WTC11 (cell line): Measurements from ENCODE around the gene STARD10. TPM values are rescaled to one million over a fixed set of nuclear protein-coding genes. Genes with fewer than 3 reads are reported as not detected.

Experiments
- ATAC-seq: fragments of 200-7000 bp; cut with Tn5 transposase; 2 replicates; pipeline ENCODE4 v1.10.0; 2021; ENCODE audit warnings: mild to moderate bottlenecking, moderate library complexity
- CTCF ChIA-PET: fragments of 300-600 bp; sonication (Branson Sonifier 250); formaldehyde crosslinking; loops from one replicate; lab custom pipeline; 2021; ENCODE audit warnings: antibody characterized with exemption; lab: Charles Lee
- POLR2A ChIA-PET: fragments of 350-600 bp; sonication (Branson Sonifier 250); formaldehyde crosslinking; loops from one replicate; lab custom pipeline; 2021; ENCODE audit warnings: antibody characterized with exemption; lab: Charles Lee
- DNase-seq: peaks from one replicate; pipeline ENCODE4 v3.0.0; 2021; ENCODE audit warnings: low spot score
- H3K27ac Mint-ChIP-seq: 2 replicates; pipeline ENCODE4 v1.8.0; 2021; ENCODE audit warnings: mixed read lengths
- H3K27me3 Mint-ChIP-seq: 2 replicates; pipeline ENCODE4 v1.8.0; 2021; ENCODE audit warnings: low read depth, mild to moderate bottlenecking, moderate library complexity, mixed read lengths
- H3K36me3 Mint-ChIP-seq: 2 replicates; pipeline ENCODE4 v1.8.0; 2021; ENCODE audit warnings: mixed read lengths
- H3K4me1 Mint-ChIP-seq: 2 replicates; pipeline ENCODE4 v1.8.0; 2022; ENCODE audit warnings: mixed read lengths
- H3K4me3 Mint-ChIP-seq: 2 replicates; pipeline ENCODE4 v1.8.0; 2021; ENCODE audit warnings: mild to moderate bottlenecking, moderate library complexity, mixed read lengths
- H3K9me3 Mint-ChIP-seq: 2 replicates; pipeline ENCODE4 v1.8.0; 2021; ENCODE audit warnings: mixed read lengths
- ATF1 ChIP-seq: sonication (generic); formaldehyde crosslinking; IDR thresholded peaks from 2 replicates; pipeline ENCODE4 v1.8.1; 2023; ENCODE audit warnings: mild to moderate bottlenecking, moderate library complexity, missing genetic modification reagents
- CREM ChIP-seq: sonication (generic); formaldehyde crosslinking; IDR thresholded peaks from 2 replicates; pipeline ENCODE4 v1.8.1; 2022; ENCODE audit warnings: mild to moderate bottlenecking, missing genetic modification reagents, moderate library complexity
- ELF4 ChIP-seq: sonication (generic); formaldehyde crosslinking; IDR thresholded peaks from 2 replicates; pipeline ENCODE4 v1.8.1; 2022; ENCODE audit warnings: low read depth, mild to moderate bottlenecking, moderate library complexity, missing genetic modification reagents
- FOXK1 ChIP-seq: sonication (generic); formaldehyde crosslinking; IDR thresholded peaks from 2 replicates; pipeline ENCODE4 v1.8.0; 2022; ENCODE audit warnings: mild to moderate bottlenecking, moderate library complexity, missing genetic modification reagents
- FOXP1 ChIP-seq: sonication (generic); formaldehyde crosslinking; IDR thresholded peaks from 2 replicates; pipeline ENCODE4 v1.8.0; 2022; ENCODE audit warnings: missing genetic modification reagents, mild to moderate bottlenecking, moderate library complexity, borderline replicate concordance
- HMGA2 ChIP-seq: fragments of 250-450 bp; sonication (Bioruptor Pico); IDR thresholded peaks from 2 replicates; pipeline ENCODE4 v1.4.0; 2021; ENCODE audit warnings: mild to moderate bottlenecking, moderate library complexity
- MAX ChIP-seq: sonication (generic); formaldehyde crosslinking; IDR thresholded peaks from 2 replicates; pipeline ENCODE4 v1.8.0; 2022; ENCODE audit warnings: mild to moderate bottlenecking, missing genetic modification reagents
- NFATC4 ChIP-seq: fragments of 250-450 bp; sonication (Bioruptor Pico); IDR thresholded peaks from 2 replicates; pipeline ENCODE4 v1.9.0; 2021; ENCODE audit warnings: mild to moderate bottlenecking
- NFYB ChIP-seq: sonication (generic); formaldehyde crosslinking; conservative IDR thresholded peaks from 2 replicates; pipeline ENCODE4 v1.8.0; 2022; ENCODE audit warnings: low read depth, missing genetic modification reagents
- PRDM15 ChIP-seq: sonication (generic); formaldehyde crosslinking; IDR thresholded peaks from 2 replicates; pipeline ENCODE4 v1.8.0; 2022; ENCODE audit warnings: missing genetic modification reagents
- SP1 ChIP-seq: sonication (generic); formaldehyde crosslinking; conservative IDR thresholded peaks from 2 replicates; pipeline ENCODE4 v1.8.1; 2022; ENCODE audit warnings: missing genetic modification reagents
- TEAD4 ChIP-seq: sonication (generic); formaldehyde crosslinking; IDR thresholded peaks from 2 replicates; pipeline ENCODE4 v1.8.0; 2022; ENCODE audit warnings: mild to moderate bottlenecking, missing genetic modification reagents
- ZNF232 ChIP-seq: sonication (generic); formaldehyde crosslinking; IDR thresholded peaks from 2 replicates; pipeline ENCODE4 v1.8.0; 2022; ENCODE audit warnings: mild to moderate bottlenecking, missing genetic modification reagents
- total RNA-seq: library from RNA; stranded (reverse); gene quantifications from 3 replicates; pipeline ENCODE4 v1.2.3, GENCODE V29; 2021
- TF ChIP-seq, protein P1 (sequence below): sonication (generic); formaldehyde crosslinking; IDR thresholded peaks from 2 replicates; pipeline ENCODE4 v1.8.0; 2023; ENCODE audit warnings: missing genetic modification reagents, mild to moderate bottlenecking, borderline replicate concordance
- TF ChIP-seq, protein P2 (sequence below): sonication (generic); formaldehyde crosslinking; IDR thresholded peaks from 2 replicates; pipeline ENCODE4 v1.8.1; 2022; ENCODE audit warnings: mild to moderate bottlenecking, moderate library complexity, missing genetic modification reagents

The STARD10 gene
- total RNA-seq, 1 experiment from 2014 or later, result 32.0 TPM

GRCh38 chr11:72787216-72788104 lies 6.4 kb downstream of the STARD10 start:
- ChIA-PET POLR2A (interaction anchor here (0.6 to 1.0 kb wide), 5 partner anchors 25 to 1872 kb away, joined by 3 to 6 read pairs (median 4); no protein-coding TSS in a partner anchor), CTCF (interaction anchor here (0.6 to 2.8 kb wide), 24 partner anchors 10 to 356 kb away, joined by 3 to 23 read pairs (median 4); partner anchors contain the start of gene FCHSD2)
- peaks cover 26% of the 10 kb centered on the region for H3K4me1 Mint-ChIP-seq
- H3K9me3 Mint-ChIP-seq, result no peaks in the 10 kb centered on the region
- H3K27ac Mint-ChIP-seq, result peak overlapping the region; percentile 84; the same call in 1 of the 2 replicates
- DNase-seq, result peak; percentile 88
- H3K27me3 Mint-ChIP-seq, result peaks cover under 1% of the 10 kb centered on the region; the same call in 1 of the 2 replicates
- peak overlapping the region; percentile 40; the same call in 1 of the 2 replicates for H3K4me3 Mint-ChIP-seq
- ATAC-seq, result peak; percentile 92
- TF ChIP-seq MAX (CRISPR knock-in tag) (peak; percentile 35; the same call in 1 of the 2 replicates), NFYB (CRISPR knock-in tag) (peak; percentile 50), SP1 (CRISPR knock-in tag) (0 out of 2 replicates have a peak, but pooled peaks have one; percentile 41), ATF1 (CRISPR knock-in tag) (no peak), CREM (CRISPR knock-in tag) (0 out of 2 replicates have a peak, but pooled peaks have one; percentile 40), FOXK1 (CRISPR knock-in tag) (0 out of 2 replicates have a peak, but pooled peaks have one; percentile 26), PRDM15 (CRISPR knock-in tag) (peak; percentile 65), HMGA2 (CRISPR knock-in tag) (no peak)
- no peaks in the 10 kb centered on the region for H3K36me3 Mint-ChIP-seq

DNA sequence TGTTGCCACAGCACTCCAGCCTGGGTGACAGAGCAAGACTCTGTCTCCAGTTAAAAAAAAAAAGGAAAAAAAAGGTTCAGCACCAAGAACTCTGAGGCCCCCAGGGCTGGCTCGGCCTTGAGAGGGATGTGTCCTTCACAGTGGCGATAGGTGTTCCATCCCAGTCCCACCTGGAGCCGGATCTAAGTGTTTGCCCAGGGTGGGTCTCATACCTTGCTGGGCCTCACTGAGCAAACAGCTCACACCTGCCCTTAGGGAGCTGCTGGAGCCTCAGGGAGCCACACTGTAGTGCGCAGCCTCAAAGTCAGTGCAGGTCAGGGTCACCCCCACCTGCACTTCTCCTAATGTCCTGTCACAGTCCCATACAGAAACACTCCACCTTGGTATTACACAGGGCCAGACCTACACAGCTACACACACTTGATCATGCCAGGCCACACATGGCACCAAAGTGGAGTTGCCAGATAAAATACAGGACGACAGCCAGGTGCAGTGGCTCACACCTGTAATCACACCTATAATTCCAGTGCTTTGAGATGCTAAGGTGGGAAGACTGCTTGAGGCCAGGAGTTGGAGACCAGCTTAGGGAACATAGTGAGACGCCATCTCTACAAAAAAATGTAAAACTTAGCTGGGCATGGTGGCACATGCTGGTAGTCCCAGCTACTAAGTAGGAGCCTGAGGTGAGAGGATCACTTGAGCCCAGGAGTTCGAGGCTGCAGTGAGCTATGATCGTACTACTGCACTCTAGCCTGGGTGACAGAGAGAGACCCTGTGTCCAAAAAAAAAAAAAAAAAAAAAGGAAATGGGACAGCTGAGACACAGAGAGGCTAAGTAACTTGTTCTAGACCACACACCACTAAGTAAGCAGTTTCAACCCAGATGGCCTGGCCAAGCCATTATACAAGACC lies 7.3 kb downstream of the STARD10 start:
- CTCF ChIA-PET, result interaction anchor here (0.6 to 2.8 kb wide), 22 partner anchors 9 to 356 kb away, joined by 3 to 23 read pairs (median 6); partner anchors contain the start of gene FCHSD2
- POLR2A ChIA-PET, result interaction anchor here (0.6 to 1.0 kb wide), 4 partner anchors 26 to 1871 kb away, joined by 3 to 6 read pairs (median 4); no protein-coding TSS in a partner anchor
- no peak for DNase-seq

More for the DNA sequence above, 7.3 kb downstream of the STARD10 start:
- peaks cover 4% of the 10 kb centered on the region; the same call in 1 of the 2 replicates for H3K27me3 Mint-ChIP-seq
- H3K4me1 Mint-ChIP-seq, result peaks cover 29% of the 10 kb centered on the region
- H3K4me3 Mint-ChIP-seq, result no peak overlapping the region
- TF ChIP-seq TEAD4 (CRISPR knock-in tag) (no peak), MAX (CRISPR knock-in tag) (no peak), NFATC4 (no peak), ZNF232 (CRISPR knock-in tag) (no peak), FOXP1 (no peak), HMGA2 (CRISPR knock-in tag) (no peak), ELF4 (no peak)
- TF ChIP-seq, protein P1, sequence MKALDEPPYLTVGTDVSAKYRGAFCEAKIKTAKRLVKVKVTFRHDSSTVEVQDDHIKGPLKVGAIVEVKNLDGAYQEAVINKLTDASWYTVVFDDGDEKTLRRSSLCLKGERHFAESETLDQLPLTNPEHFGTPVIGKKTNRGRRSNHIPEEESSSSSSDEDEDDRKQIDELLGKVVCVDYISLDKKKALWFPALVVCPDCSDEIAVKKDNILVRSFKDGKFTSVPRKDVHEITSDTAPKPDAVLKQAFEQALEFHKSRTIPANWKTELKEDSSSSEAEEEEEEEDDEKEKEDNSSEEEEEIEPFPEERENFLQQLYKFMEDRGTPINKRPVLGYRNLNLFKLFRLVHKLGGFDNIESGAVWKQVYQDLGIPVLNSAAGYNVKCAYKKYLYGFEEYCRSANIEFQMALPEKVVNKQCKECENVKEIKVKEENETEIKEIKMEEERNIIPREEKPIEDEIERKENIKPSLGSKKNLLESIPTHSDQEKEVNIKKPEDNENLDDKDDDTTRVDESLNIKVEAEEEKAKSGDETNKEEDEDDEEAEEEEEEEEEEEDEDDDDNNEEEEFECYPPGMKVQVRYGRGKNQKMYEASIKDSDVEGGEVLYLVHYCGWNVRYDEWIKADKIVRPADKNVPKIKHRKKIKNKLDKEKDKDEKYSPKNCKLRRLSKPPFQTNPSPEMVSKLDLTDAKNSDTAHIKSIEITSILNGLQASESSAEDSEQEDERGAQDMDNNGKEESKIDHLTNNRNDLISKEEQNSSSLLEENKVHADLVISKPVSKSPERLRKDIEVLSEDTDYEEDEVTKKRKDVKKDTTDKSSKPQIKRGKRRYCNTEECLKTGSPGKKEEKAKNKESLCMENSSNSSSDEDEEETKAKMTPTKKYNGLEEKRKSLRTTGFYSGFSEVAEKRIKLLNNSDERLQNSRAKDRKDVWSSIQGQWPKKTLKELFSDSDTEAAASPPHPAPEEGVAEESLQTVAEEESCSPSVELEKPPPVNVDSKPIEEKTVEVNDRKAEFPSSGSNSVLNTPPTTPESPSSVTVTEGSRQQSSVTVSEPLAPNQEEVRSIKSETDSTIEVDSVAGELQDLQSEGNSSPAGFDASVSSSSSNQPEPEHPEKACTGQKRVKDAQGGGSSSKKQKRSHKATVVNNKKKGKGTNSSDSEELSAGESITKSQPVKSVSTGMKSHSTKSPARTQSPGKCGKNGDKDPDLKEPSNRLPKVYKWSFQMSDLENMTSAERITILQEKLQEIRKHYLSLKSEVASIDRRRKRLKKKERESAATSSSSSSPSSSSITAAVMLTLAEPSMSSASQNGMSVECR, result no peak
- TF ChIP-seq, protein P2, sequence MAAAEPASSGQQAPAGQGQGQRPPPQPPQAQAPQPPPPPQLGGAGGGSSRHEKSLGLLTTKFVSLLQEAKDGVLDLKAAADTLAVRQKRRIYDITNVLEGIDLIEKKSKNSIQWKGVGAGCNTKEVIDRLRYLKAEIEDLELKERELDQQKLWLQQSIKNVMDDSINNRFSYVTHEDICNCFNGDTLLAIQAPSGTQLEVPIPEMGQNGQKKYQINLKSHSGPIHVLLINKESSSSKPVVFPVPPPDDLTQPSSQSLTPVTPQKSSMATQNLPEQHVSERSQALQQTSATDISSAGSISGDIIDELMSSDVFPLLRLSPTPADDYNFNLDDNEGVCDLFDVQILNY (CRISPR knock-in tag), result no peak
- no peaks in the 10 kb centered on the region for H3K9me3 Mint-ChIP-seq
- H3K27ac Mint-ChIP-seq, result 0 out of 2 replicates have a peak overlapping the region, but pooled peaks have one; percentile 27
- no peaks in the 10 kb centered on the region for H3K36me3 Mint-ChIP-seq
- ATAC-seq, result no peak
